ENCODE results near the gene HTR3C. TPM values are rescaled to one million over a fixed set of nuclear protein-coding genes. Genes with fewer than 3 reads are reported as not detected.
"Not testable (repeated sequence)": the region's sequence is repeated elsewhere in the genome, so short reads cannot be mapped to it uniquely, and the experiment has no call there.

The HTR3C gene
- polyA plus RNA-seq, 1 experiment = not detected

- DNase-seq (ENCODE audit: low read depth) = no peak
- Histone ChIP-seq H3K27me3 (ENCODE audit: control insufficient read depth, insufficient read depth, low read length) (0 out of 2 replicates have a peak, but pooled peaks cover 1% of the 10 kb centered on the region), H3K36me3 (ENCODE audit: control insufficient read depth, insufficient read depth, low read length) (no peaks in the 10 kb centered on the region), H3K4me3 (ENCODE audit: low read depth, low read length) (no peak overlapping the region)
- CTCF ChIA-PET = no interaction called here
- POLR2A ChIA-PET = no interaction called here
- TF ChIP-seq CTCF (IDR thresholded peaks at IDR 0.05; ENCODE audit: insufficient read depth, low read depth, low read length) = no peak
These were observed 15.0 kb upstream of the HTR3C start for GRCh38 chr3:184037816-184038215.

GRCh38 chr3:184038307-184038706 is 14.5 kb upstream of the HTR3C start:
- H3K4me3 ChIP-seq (ENCODE audit: low read depth, low read length); DNase-seq (ENCODE audit: low read depth); POLR2A ChIA-PET; H3K36me3 ChIP-seq (ENCODE audit: control insufficient read depth, insufficient read depth, low read length); CTCF ChIA-PET; H3K27me3 ChIP-seq (ENCODE audit: control insufficient read depth, insufficient read depth, low read length): not testable (repeated sequence)

- H3K27me3 ChIP-seq (ENCODE audit: control insufficient read depth, insufficient read depth, low read length) = no peaks in the 10 kb centered on the region
- ChIA-PET POLR2A (no interaction called here), CTCF (interaction anchor here (1.0 to 1.4 kb wide), 5 partner anchors 10 to 251 kb away, joined by 3 to 5 read pairs (median 3); partner anchors contain the start of gene ABCC5)
- TF ChIP-seq CTCF (IDR thresholded peaks at IDR 0.05; ENCODE audit: insufficient read depth, low read depth, low read length) = no peak
- no peak for DNase-seq (ENCODE audit: low read depth)
- no peaks in the 10 kb centered on the region for H3K36me3 ChIP-seq (ENCODE audit: control insufficient read depth, insufficient read depth, low read length)
- H3K4me3 ChIP-seq (ENCODE audit: low read depth, low read length) = no peak overlapping the region
These were observed 13.4 kb upstream of the HTR3C start for GRCh38 chr3:184039414-184039813.

- Histone ChIP-seq H3K27me3 (ENCODE audit: control insufficient read depth, insufficient read depth, low read length) (no peaks in the 10 kb centered on the region), H3K36me3 (ENCODE audit: control insufficient read depth, insufficient read depth, low read length) (no peaks in the 10 kb centered on the region), H3K4me3 (ENCODE audit: low read depth, low read length) (no peak overlapping the region)
- peak; percentile 55 for TF ChIP-seq CTCF (IDR thresholded peaks at IDR 0.05; ENCODE audit: insufficient read depth, low read depth, low read length)
- POLR2A ChIA-PET = no interaction called here
- no peak for DNase-seq (ENCODE audit: low read depth)
- CTCF ChIA-PET = interaction anchor here (1.2 to 1.4 kb wide), 4 partner anchors 11 to 250 kb away, joined by 3 to 5 read pairs (median 3); partner anchors contain the start of gene ABCC5
These were observed 12.8 kb upstream of the HTR3C start for GRCh38 chr3:184040010-184040409.

- no peak for DNase-seq (ENCODE audit: low read depth)
- no peaks in the 10 kb centered on the region for H3K27me3 ChIP-seq (ENCODE audit: control insufficient read depth, insufficient read depth, low read length)
- TF ChIP-seq CTCF (IDR thresholded peaks at IDR 0.05; ENCODE audit: insufficient read depth, low read depth, low read length) = no peak
- H3K36me3 ChIP-seq (ENCODE audit: control insufficient read depth, insufficient read depth, low read length) = no peaks in the 10 kb centered on the region
- H3K4me3 ChIP-seq (ENCODE audit: low read depth, low read length) = no peak overlapping the region
- ChIA-PET POLR2A (no interaction called here), CTCF (interaction anchor here (0.6 kb wide), 1 partner anchor 26 kb away, joined by 3 read pairs; no protein-coding TSS in a partner anchor)
These were observed 10.2 kb upstream of the HTR3C start for GRCh38 chr3:184042617-184043016.

GRCh38 chr3:184045995-184046394 is 6.9 kb upstream of the HTR3C start:
- TF ChIP-seq CTCF (IDR thresholded peaks at IDR 0.05; ENCODE audit: insufficient read depth, low read depth, low read length) = no peak
- Histone ChIP-seq H3K36me3 (ENCODE audit: control insufficient read depth, insufficient read depth, low read length) (no peaks in the 10 kb centered on the region), H3K4me3 (ENCODE audit: low read depth, low read length) (no peak overlapping the region), H3K27me3 (ENCODE audit: control insufficient read depth, insufficient read depth, low read length) (0 out of 2 replicates have a peak, but pooled peaks cover 1% of the 10 kb centered on the region)
- DNase-seq (ENCODE audit: low read depth) = no peak
- CTCF ChIA-PET = interaction anchor here (1.1 kb wide), 1 partner anchor 11 kb away, joined by 3 read pairs; no protein-coding TSS in a partner anchor
- POLR2A ChIA-PET = no interaction called here
